ENCODE measurements around the gene ZMYND8. TPM values are rescaled to one million over a fixed set of nuclear protein-coding genes. Genes with fewer than 3 reads are reported as not detected.

The ZMYND8 gene
- total and polyA plus RNA-seq, 2 donors (not counting 1 experiment from before 2014, with no cell fraction given): 12.6 to 13.0 TPM

DNA sequence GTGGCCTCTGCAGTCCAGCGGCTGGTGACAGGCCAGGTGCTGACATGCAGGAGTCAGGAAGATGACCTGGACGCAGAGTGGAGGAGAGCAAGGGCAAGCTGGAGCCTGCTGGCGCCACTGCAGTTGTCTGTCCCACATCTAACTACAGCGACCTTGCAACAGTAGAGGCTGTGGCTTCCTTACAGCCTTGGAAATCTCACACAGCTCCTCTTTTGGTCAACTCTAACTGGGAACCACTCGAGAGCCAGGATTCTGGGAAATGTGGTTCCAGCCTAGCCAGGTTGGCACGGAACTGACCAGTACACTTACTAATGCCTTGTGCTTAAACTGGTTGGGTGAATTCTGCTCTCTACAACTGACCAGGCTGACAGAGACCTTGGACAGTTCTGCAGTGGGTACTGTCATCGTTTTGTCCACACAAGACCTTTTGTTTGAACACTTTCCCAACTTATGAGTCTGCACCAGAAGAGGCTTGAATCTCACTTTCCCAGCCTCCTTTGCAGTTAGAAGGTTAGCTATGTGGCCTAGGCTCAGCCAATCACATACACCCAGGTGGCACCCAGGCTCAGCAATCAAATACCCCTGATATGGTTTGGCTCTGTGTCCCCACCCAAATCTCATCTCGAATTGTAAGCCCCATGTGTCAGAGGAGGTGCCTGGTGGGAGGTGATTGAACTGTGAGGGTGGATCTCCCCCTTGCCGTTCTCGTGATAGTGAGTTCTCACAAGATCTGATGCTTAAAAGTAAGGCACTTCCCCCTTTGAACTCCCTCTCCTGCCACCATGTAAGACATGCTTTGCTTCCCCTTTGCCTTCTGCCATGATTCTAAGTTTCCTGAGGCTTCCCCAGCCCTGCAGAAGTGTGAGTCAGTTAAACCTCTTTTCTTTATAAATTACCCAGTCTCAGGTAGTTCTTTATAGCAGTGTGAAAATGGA lies 153.5 kb downstream of the ZMYND8 start:
- H3K4me2 ChIP-seq (ENCODE audit: extremely low read depth, insufficient read depth, low read length): no peak overlapping the region
- H2AFZ ChIP-seq (ENCODE audit: low read length): no peak overlapping the region
- DNase-seq (ENCODE audit: low read depth in 2 of 2): no peak
- H3K27ac ChIP-seq (ENCODE audit: insufficient read depth, low read length): no peak overlapping the region
- TF ChIP-seq, protein P1, sequence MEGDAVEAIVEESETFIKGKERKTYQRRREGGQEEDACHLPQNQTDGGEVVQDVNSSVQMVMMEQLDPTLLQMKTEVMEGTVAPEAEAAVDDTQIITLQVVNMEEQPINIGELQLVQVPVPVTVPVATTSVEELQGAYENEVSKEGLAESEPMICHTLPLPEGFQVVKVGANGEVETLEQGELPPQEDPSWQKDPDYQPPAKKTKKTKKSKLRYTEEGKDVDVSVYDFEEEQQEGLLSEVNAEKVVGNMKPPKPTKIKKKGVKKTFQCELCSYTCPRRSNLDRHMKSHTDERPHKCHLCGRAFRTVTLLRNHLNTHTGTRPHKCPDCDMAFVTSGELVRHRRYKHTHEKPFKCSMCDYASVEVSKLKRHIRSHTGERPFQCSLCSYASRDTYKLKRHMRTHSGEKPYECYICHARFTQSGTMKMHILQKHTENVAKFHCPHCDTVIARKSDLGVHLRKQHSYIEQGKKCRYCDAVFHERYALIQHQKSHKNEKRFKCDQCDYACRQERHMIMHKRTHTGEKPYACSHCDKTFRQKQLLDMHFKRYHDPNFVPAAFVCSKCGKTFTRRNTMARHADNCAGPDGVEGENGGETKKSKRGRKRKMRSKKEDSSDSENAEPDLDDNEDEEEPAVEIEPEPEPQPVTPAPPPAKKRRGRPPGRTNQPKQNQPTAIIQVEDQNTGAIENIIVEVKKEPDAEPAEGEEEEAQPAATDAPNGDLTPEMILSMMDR (conservative IDR thresholded peaks at IDR 0.05 in 1 of 2, IDR thresholded peaks at IDR 0.05 in 1 of 2; ENCODE audit: low read depth in 1 of 2, low read length in 2 of 2): no peak
- TF ChIP-seq EZH2 (IDR thresholded peaks at IDR 0.05; ENCODE audit: low read length, missing control alignments): no peak
- no peaks in the 10 kb centered on the region for H4K20me1 ChIP-seq (ENCODE audit: control insufficient read depth, extremely low read depth, insufficient read depth, low read length)
- no peaks in the 10 kb centered on the region for H3K4me1 ChIP-seq (ENCODE audit: control insufficient read depth, extremely low read depth, insufficient read depth, low read length)
- H3K9me3 ChIP-seq (ENCODE audit: control insufficient read depth, insufficient read depth, low read depth, low read length): no peaks in the 10 kb centered on the region
- no peaks in the 10 kb centered on the region for H3K27me3 ChIP-seq (ENCODE audit: control insufficient read depth, insufficient read depth, low read length)
- no peak overlapping the region for H3K4me3 ChIP-seq (replicated peaks in 1 of 4; ENCODE audit: control extremely low read depth in 1 of 4, insufficient read depth in 1 of 4, low read depth in 3 of 4, low read length in 4 of 4)
- H3K36me3 ChIP-seq (ENCODE audit: control insufficient read depth, insufficient read depth, low read length): no peaks in the 10 kb centered on the region
- H3K79me2 ChIP-seq (ENCODE audit: control insufficient read depth, insufficient read depth, low read length): no peaks in the 10 kb centered on the region
- no peak overlapping the region for H3K9ac ChIP-seq (ENCODE audit: insufficient read depth, low read length)

DNA sequence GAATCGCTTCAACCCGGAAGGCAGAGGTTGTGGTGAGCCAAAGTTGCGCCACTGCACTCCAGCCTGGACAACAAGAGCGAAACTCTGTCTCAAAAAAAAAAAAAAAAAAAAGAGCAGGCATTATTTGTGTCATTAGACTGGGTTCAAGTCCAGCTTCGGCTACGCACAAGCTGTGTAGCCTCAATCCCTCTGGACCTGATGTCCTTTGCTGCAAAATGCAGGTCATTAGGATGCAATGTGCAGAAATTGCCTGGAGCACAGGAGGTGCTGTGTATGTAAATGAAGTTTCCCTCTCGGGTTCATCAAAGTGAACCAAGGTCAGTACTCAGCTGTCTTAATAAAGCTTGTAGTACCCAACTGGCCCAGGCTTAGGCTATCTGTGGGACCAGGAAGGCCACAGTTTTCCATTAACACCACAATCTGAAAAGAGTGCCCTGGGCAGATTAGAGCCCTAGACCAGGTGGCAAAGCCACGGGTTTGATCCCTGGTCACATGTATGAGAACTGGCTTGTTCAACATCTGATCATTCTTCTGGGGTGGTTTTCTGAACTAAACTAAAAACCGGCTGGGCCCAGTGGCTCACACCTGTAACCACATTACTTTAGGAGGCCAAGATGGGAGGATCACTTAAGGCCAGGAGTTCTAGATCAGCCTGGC lies 155.3 kb downstream of the ZMYND8 start:
- no peak overlapping the region for H3K27ac ChIP-seq (ENCODE audit: insufficient read depth, low read length)
- TF ChIP-seq, protein P1 (conservative IDR thresholded peaks at IDR 0.05 in 1 of 2, IDR thresholded peaks at IDR 0.05 in 1 of 2; ENCODE audit: low read depth in 1 of 2, low read length in 2 of 2): no peak
- no peak for TF ChIP-seq EZH2 (IDR thresholded peaks at IDR 0.05; ENCODE audit: low read length, missing control alignments)
- H3K27me3 ChIP-seq (ENCODE audit: control insufficient read depth, insufficient read depth, low read length): no peaks in the 10 kb centered on the region
- H3K4me1 ChIP-seq (ENCODE audit: control insufficient read depth, extremely low read depth, insufficient read depth, low read length): no peaks in the 10 kb centered on the region
- H4K20me1 ChIP-seq (ENCODE audit: control insufficient read depth, extremely low read depth, insufficient read depth, low read length): no peaks in the 10 kb centered on the region
- H3K4me3 ChIP-seq (replicated peaks in 1 of 4; ENCODE audit: control extremely low read depth in 1 of 4, insufficient read depth in 1 of 4, low read depth in 3 of 4, low read length in 4 of 4): no peak overlapping the region
- no peaks in the 10 kb centered on the region for H3K9me3 ChIP-seq (ENCODE audit: control insufficient read depth, insufficient read depth, low read depth, low read length)
- no peak overlapping the region for H3K4me2 ChIP-seq (ENCODE audit: extremely low read depth, insufficient read depth, low read length)
- H3K36me3 ChIP-seq (ENCODE audit: control insufficient read depth, insufficient read depth, low read length): no peaks in the 10 kb centered on the region
- H2AFZ ChIP-seq (ENCODE audit: low read length): no peak overlapping the region
- no peaks in the 10 kb centered on the region for H3K79me2 ChIP-seq (ENCODE audit: control insufficient read depth, insufficient read depth, low read length)
- no peak for DNase-seq (ENCODE audit: low read depth in 2 of 2)
- no peak overlapping the region for H3K9ac ChIP-seq (ENCODE audit: insufficient read depth, low read length)

DNA sequence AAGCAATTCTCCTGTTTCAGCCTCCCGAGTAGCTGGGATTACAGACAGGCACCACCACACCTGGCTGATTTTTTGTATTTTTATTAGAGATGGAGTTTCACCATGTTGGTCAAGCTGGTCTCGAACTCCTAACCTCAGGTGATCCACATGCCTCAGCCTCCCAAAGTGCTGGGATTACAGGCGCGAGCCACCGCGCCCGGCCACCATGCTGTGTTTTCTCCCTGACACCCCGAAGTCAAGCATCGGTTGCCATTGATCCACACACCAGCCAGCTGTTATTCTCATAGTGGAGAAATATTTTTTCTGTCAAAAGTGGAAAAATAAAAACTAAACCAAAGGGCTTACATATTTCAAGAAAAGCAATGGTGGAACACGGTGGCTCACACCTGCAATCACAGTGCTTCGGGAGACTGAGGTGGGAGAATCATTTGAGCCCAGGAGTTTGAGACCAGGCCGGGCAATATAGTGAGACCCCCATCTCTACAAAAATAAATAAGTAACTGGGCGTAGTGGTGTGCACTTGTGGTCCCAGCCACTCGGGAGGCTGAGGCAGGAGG lies 157.4 kb downstream of the ZMYND8 start:
- TF ChIP-seq, protein P1 (conservative IDR thresholded peaks at IDR 0.05 in 1 of 2, IDR thresholded peaks at IDR 0.05 in 1 of 2; ENCODE audit: low read depth in 1 of 2, low read length in 2 of 2): no peak
- no peak for TF ChIP-seq EZH2 (IDR thresholded peaks at IDR 0.05; ENCODE audit: low read length, missing control alignments)
- H3K4me2 ChIP-seq (ENCODE audit: extremely low read depth, insufficient read depth, low read length): no peak overlapping the region
- H3K4me3 ChIP-seq (replicated peaks in 1 of 4; ENCODE audit: control extremely low read depth in 1 of 4, insufficient read depth in 1 of 4, low read depth in 3 of 4, low read length in 4 of 4): no peak overlapping the region
- H3K9me3 ChIP-seq (ENCODE audit: control insufficient read depth, insufficient read depth, low read depth, low read length): no peaks in the 10 kb centered on the region
- no peak for DNase-seq (ENCODE audit: low read depth in 2 of 2)
- no peak overlapping the region for H3K27ac ChIP-seq (ENCODE audit: insufficient read depth, low read length)
- no peaks in the 10 kb centered on the region for H3K36me3 ChIP-seq (ENCODE audit: control insufficient read depth, insufficient read depth, low read length)
- H3K9ac ChIP-seq (ENCODE audit: insufficient read depth, low read length): no peak overlapping the region
- no peaks in the 10 kb centered on the region for H3K79me2 ChIP-seq (ENCODE audit: control insufficient read depth, insufficient read depth, low read length)
- no peaks in the 10 kb centered on the region for H3K27me3 ChIP-seq (ENCODE audit: control insufficient read depth, insufficient read depth, low read length)
- H4K20me1 ChIP-seq (ENCODE audit: control insufficient read depth, extremely low read depth, insufficient read depth, low read length): no peaks in the 10 kb centered on the region
- H3K4me1 ChIP-seq (ENCODE audit: control insufficient read depth, extremely low read depth, insufficient read depth, low read length): no peaks in the 10 kb centered on the region
- H2AFZ ChIP-seq (ENCODE audit: low read length): no peak overlapping the region
